AG10803 (cell line): ENCODE measurements around the gene DELE1.
A peak's percentile ranks its signal among the peaks of the same experiment; 100 is the strongest.

Source experiments
- DNase-seq: peaks from one replicate; pipeline ENCODE4 v3.0.0; 2010; ENCODE audit warnings: low read depth
- H3K4me3 ChIP-seq: 2 replicates; pipeline ENCODE4 v1.5.1; 2011; ENCODE audit warnings: mild to moderate bottlenecking, low read length, control low read depth
- TF ChIP-seq, protein P1 (sequence below): conservative IDR thresholded peaks from 2 replicates; pipeline ENCODE4 v1.5.1; 2011; ENCODE audit warnings: mild to moderate bottlenecking, low read length, control low read depth, inconsistent platforms

DELE1 gene

DNA sequence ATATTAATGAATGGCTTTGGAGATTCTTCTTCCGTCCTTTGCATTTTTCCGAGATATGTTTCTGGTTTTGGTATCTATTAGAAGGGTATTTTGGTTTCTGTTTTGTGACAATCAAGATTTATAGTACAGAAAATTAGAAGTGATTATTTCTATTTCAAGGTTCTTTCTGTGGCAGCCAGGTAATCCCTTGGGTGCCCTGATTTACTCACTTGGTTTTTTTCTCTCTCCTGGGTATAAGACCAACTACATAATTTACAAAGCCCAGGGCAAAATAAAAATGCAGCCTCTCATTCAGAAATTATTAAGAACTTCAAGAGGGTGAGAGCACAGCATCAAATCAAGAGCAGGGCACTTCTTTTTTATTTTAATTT, 43.3 kb downstream of the DELE1 start:
- H3K4me3 ChIP-seq = no peak overlapping the region
- DNase-seq = no peak
- TF ChIP-seq, protein P1, sequence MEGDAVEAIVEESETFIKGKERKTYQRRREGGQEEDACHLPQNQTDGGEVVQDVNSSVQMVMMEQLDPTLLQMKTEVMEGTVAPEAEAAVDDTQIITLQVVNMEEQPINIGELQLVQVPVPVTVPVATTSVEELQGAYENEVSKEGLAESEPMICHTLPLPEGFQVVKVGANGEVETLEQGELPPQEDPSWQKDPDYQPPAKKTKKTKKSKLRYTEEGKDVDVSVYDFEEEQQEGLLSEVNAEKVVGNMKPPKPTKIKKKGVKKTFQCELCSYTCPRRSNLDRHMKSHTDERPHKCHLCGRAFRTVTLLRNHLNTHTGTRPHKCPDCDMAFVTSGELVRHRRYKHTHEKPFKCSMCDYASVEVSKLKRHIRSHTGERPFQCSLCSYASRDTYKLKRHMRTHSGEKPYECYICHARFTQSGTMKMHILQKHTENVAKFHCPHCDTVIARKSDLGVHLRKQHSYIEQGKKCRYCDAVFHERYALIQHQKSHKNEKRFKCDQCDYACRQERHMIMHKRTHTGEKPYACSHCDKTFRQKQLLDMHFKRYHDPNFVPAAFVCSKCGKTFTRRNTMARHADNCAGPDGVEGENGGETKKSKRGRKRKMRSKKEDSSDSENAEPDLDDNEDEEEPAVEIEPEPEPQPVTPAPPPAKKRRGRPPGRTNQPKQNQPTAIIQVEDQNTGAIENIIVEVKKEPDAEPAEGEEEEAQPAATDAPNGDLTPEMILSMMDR = no peak

DNA sequence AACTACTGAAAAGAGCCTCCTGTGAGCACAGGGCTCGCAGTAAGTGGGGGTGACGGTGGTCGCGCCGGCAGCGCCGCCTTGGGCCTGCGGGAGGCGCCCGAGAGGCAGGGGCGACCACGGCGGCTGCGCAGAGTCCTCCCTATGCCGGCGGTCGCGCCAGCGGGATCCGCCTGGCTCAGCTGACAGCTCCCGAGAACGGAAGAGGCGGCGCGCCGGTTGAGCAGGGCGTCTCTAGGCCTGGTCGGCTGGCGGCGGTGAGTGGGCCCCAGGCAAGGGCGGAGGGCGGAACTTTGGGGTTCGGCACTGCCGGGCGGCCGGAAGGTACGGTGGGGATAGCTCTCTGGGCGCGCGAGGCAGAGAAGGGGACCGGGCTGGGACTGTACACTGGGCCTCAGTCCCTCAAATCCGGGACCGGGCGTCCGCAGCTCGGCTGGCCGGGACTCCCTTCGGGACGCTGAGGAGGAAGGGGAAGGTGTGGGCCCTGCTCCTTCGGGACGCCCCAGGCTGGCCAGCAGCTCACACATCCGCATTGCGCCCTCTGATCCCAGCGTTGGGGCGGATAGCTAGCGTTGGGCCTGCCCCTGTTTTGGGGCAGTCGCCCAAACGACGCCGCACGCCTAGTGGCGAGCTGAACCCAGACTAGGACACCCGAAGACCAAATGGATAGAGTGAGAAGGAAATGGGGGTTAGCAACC, 45.4 kb downstream of the DELE1 start, which contains the start of gene RNF14:
Gene RNF14, plus strand, starts transcription at position 192 of the 695 bp plus-strand sequence. CDS start 4,484 bp downstream, outside the sequence.
- peak; percentile 93 for DNase-seq
- TF ChIP-seq, protein P1 = peak; percentile 66
- peak within 1 kb of the TSS; percentile 87 for H3K4me3 ChIP-seq

DNA sequence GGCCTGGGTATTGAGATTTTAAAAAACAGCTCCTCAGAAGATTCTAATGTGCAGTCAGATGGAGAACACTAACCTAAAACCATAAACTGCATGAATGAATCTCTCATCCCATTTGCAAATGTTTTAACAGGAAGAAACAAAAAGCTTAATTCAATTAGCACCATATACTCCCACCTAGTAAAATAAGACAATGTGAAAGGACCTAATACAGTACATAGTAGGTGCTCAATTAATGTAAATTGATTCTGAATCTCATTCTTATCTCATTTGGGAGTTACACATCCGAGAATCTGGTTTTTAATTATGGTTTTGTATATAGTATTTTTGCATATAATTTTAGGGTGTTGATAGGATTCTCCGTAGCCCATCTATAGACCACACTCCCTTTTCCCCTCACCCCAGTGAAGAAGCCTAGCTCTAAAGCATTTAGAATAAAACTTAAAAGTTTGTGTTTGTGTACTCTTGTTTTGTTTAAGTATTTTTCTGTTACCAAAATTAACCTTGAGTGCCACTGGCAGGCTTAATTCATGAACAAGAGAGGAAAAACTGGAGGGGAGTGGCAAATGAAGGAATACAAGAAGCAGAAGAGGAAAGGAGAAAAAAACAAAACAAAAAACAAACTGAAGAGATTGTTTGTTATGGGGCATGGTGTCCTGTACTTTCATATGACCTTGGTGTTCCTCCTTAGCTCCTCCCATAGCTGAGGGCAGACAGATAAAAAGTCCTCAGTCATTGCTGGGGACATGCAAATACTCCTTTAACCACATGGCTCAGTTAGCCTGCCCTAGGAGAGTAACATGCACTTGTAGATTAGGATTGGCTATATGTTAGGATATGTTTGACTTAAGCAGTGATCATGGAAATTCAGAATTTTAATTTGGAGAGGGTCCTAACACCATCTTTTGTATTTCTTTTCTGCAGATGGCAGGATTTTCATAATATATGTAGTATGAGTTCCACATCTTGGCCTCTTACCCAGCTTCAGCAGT, 46.4 kb downstream of the DELE1 start:
- TF ChIP-seq, protein P1 = no peak
- peak overlapping the region; percentile 87 for H3K4me3 ChIP-seq
- DNase-seq = peak; percentile 21

DNA sequence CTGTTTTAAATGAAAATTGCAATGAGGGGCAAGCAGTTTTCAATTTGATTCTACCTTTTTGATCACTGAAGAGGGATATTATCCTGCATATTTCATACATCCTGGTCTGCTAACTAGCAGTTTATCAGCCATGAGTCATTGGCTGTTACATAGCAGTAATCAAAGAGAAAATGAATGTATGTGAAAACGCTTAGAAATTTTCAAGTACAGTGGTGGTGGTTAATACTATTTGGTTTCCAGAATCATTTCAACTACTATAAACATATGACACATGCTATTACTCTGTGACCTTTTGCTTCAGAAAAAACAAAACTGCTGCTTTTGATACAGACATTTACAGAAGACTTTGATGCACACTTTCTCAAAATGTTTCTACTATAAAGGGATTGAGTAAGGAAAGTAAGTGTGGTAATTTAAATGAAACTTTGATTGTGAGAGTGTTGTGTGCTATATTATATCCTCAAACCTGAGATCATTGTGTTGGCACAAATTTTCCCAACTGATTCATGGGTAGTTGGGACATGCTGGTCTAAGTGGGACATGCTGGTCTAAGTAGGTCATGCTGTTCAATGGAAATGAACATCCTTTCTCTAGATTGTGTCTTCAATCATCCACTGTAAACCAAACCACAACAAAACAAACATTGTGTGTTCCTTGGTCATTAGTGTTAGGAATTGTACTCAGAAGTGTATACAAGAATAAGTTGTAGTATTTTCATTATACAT, 50.4 kb downstream of the DELE1 start:
- DNase-seq = no peak
- H3K4me3 ChIP-seq = no peak overlapping the region
- TF ChIP-seq, protein P1 = no peak

DNA sequence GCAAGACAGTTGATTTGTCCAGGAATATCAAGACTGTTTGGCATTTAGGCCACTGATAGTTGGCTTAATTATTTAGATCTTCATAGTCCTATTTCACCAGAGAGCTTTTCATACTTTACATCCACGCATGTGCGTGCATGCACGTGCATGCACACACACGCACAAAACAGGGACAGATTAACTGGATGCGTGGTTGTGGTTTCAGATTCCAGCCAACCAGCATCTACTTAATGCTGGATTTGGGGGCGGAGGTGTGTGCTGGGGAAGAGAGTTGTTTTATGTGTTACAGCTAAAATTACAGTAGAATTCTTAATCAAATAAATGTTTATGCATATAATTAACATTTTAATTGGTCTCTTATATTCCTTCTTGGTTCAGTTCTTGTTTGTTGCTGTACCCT, 52.5 kb downstream of the DELE1 start:
- no peak overlapping the region for H3K4me3 ChIP-seq
- no peak for DNase-seq
- TF ChIP-seq, protein P1 = no peak

DNA sequence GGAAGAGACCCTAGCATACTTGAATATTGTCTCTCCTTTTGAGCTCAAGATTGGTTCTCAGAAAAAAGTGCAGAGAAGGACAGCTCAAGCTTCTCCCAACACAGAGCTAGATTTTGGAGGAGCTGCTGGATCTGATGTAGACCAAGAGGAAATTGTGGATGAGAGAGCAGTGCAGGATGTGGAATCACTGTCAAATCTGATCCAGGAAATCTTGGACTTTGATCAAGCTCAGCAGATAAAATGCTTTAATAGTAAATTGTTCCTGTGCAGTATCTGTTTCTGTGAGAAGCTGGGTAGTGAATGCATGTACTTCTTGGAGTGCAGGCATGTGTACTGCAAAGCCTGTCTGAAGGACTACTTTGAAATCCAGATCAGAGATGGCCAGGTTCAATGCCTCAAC, 54.7 kb downstream of the DELE1 start:
- TF ChIP-seq, protein P1 = no peak
- DNase-seq = no peak
- no peak overlapping the region for H3K4me3 ChIP-seq
